ENCODE results near the gene ADGRG3. TPM values are rescaled to one million over a fixed set of nuclear protein-coding genes. Genes with fewer than 3 reads are reported as not detected.

Gene ADGRG3, protein sequence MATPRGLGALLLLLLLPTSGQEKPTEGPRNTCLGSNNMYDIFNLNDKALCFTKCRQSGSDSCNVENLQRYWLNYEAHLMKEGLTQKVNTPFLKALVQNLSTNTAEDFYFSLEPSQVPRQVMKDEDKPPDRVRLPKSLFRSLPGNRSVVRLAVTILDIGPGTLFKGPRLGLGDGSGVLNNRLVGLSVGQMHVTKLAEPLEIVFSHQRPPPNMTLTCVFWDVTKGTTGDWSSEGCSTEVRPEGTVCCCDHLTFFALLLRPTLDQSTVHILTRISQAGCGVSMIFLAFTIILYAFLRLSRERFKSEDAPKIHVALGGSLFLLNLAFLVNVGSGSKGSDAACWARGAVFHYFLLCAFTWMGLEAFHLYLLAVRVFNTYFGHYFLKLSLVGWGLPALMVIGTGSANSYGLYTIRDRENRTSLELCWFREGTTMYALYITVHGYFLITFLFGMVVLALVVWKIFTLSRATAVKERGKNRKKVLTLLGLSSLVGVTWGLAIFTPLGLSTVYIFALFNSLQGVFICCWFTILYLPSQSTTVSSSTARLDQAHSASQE
- total RNA-seq (2016; rRNA removed; fragmentation: Illumina TruSeq; extraction: Trizol) = 1.0 and 2.7 TPM in 2 replicates
- total RNA-seq (2016; cell fraction: cytosol; rRNA removed; fragmentation: Illumina TruSeq; extraction: Trizol; ENCODE audit: low read depth) = 0.79 and 1.1 TPM in 2 replicates
- 1.1 and 2.2 TPM in 2 replicates for total RNA-seq (2016; cell fraction: insoluble cytoplasmic fraction; rRNA removed; fragmentation: Illumina TruSeq; extraction: Trizol)
- total RNA-seq (2016; cell fraction: membrane; rRNA removed; fragmentation: Illumina TruSeq; extraction: Trizol) = 1.0 and 1.5 TPM in 2 replicates
- total RNA-seq (2016; cell fraction: nucleus; rRNA removed; fragmentation: Illumina TruSeq; extraction: Trizol) = 2.3 and 2.7 TPM in 2 replicates
- 11.8 and 13.6 TPM in 2 replicates for polyA plus RNA-seq (2011; rRNA removed)
- polyA plus RNA-seq (2011; cell fraction: cytosol; rRNA removed) = 10.8 and 11.2 TPM in 2 replicates
- 21.1 and 23.7 TPM in 2 replicates for polyA plus RNA-seq (2011; cell fraction: nucleus; rRNA removed)
- 5.8 and 8.1 TPM in 2 replicates for polyA plus RNA-seq (2012)
- 0.49 and 0.54 TPM in 2 replicates for polyA plus RNA-seq (2016; cell fraction: cytosol; fragmentation: Illumina TruSeq; extraction: Trizol; ENCODE audit: low read depth)
- polyA plus RNA-seq (2016; cell fraction: insoluble cytoplasmic fraction; fragmentation: Illumina TruSeq; extraction: Trizol; ENCODE audit: low read depth) = 1.3 TPM in 2 replicates
- 0.65 and 1.0 TPM in 2 replicates for polyA plus RNA-seq (2016; cell fraction: membrane; fragmentation: Illumina TruSeq; extraction: Trizol; ENCODE audit: low read depth)
- polyA plus RNA-seq (2016; cell fraction: nucleus; fragmentation: Illumina TruSeq; extraction: Trizol; ENCODE audit: insufficient read depth, low read depth) = 5.4 and 6.5 TPM in 2 replicates
- polyA minus RNA-seq (2011; rRNA and poly(A)+ RNA removed; ENCODE audit: low replicate concordance) = 0.91 and 31.9 TPM in 2 replicates
- polyA minus RNA-seq (2011; cell fraction: cytosol; rRNA and poly(A)+ RNA removed) = 4.7 and 5.3 TPM in 2 replicates
- 8.9 and 10.4 TPM in 2 replicates for polyA minus RNA-seq (2011; cell fraction: nucleus; rRNA and poly(A)+ RNA removed)
- Bru-seq, nascent RNA = percentile 37 among the genes with signal in this experiment
- percentile 39 among the genes with signal in this experiment for BruChase-seq, experiment 1, labeled RNA remaining after a 6-hour chase
- BruChase-seq, experiment 2, labeled RNA remaining after a 2-hour chase = percentile 36 among the genes with signal in this experiment
- long read RNA-seq, experiment 1, partial matches to known transcripts = 0 of 4 reads
- long read RNA-seq, experiment 1, other reads (novel, unspliced or antisense) = 2 of 4 reads
- long read RNA-seq, experiment 2, transcript ADGRG3-201 (12 exons, 2,728 nt) = major isoform, 10 of 19 reads
- long read RNA-seq, experiment 2, partial matches to known transcripts = 5 of 19 reads
- long read RNA-seq, experiment 2, other reads (novel, unspliced or antisense) = 3 of 19 reads

DNA sequence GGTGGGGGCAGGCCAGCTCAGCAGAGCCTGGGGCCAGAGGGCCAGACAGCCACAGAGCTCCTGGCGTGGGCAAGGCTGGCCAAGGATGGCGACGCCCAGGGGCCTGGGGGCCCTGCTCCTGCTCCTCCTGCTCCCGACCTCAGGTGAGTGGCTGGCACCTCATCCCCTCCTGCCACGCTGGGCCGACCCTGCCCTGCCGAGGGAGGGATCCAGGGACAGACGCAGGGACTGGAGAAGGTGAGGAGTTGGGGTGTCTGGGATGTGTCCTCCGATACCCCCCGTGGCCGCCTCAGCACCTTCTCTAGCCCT is at the start of gene ADGRG3:
TSS of gene ADGRG3 (plus strand) at position 44 of the 309 bp plus-strand sequence. CDS start at position 86, 42 bp downstream.
- Histone ChIP-seq H3K4me2 (ENCODE audit: low read depth, low read length) (peak within 1 kb of the TSS; percentile 80), H3K4me3 (replicated peaks in 1 of 3; ENCODE audit: insufficient read depth in 1 of 3, low read depth in 2 of 3, low read length in 3 of 3) (peak within 1 kb of the TSS in 2 of 3 experiments; percentile 50 to 60; a peak in 4 of 6 replicates), H3K27me3 (ENCODE audit: control insufficient read depth in 1 of 2, insufficient read depth in 2 of 2, low read length in 2 of 2) (no peaks in the 10 kb centered on the region), H4K20me1 (ENCODE audit: insufficient read depth, low read length) (no peaks in the 10 kb centered on the region), H3K79me2 (ENCODE audit: insufficient read depth, low read length) (no peaks in the 10 kb centered on the region), H3K27ac (ENCODE audit: extremely low read length, insufficient read depth, low read length) (peak within 1 kb of the TSS; percentile 79), H3K9ac (ENCODE audit: insufficient read depth, low read depth, low read length) (peak within 1 kb of the TSS; percentile 68), H2AFZ (ENCODE audit: low read length) (no peak within 1 kb of the TSS), H3K36me3 (replicated peaks in 1 of 2; ENCODE audit: control insufficient read depth in 1 of 2, insufficient read depth in 2 of 2, low read length in 2 of 2) (no peaks in the 10 kb centered on the region), H3K4me1 (ENCODE audit: insufficient read depth, low read length) (peaks cover 69% of the 10 kb centered on the region), H3K9me3 (ENCODE audit: low read length) (no peaks in the 10 kb centered on the region)
- no peak for DNase-seq (ENCODE audit: low spot score)
- WGBS (ENCODE audit: low lambda C conversion rate) = 61% methylated on average over 11 of the region's 11 CpGs
- intact Hi-C loops (cut with micrococcal nuclease; ENCODE audit: unreplicated experiment) (no loop called here), in situ Hi-C loops (cut with HindIII; ENCODE audit: extremely low pct_ligation_motif_present, low pct_unique_long_range_greater_than_20kb) (loop anchor here (5.0 kb wide), 1 partner anchor 49 kb away; no protein-coding TSS in a partner anchor)
- no peak for FAIRE-seq
- CTCF ChIA-PET (ENCODE audit: low intra/inter-chr PET ratio, low total read pairs) = interaction anchor here (0.9 to 2.6 kb wide), 4 partner anchors 19 to 89 kb away, joined by 3 to 14 read pairs (median 4); partner anchors contain the start of gene DRC7
- no peak for ATAC-seq
- no TSS peak for BruUV-seq (replicated peaks)
- POLR2A ChIA-PET = interaction anchor here (1.0 to 2.2 kb wide), 13 partner anchors 9 to 68 kb away, joined by 3 to 41 read pairs (median 8); partner anchors contain the start of genes DRC7 and KATNB1
- TF ChIP-seq JARID2 (CRISPR knock-in tag; IDR thresholded peaks at IDR 0.05; ENCODE audit: insufficient replicate concordance) (peak; percentile 5), THYN1 (CRISPR knock-in tag; IDR thresholded peaks at IDR 0.05; ENCODE audit: borderline replicate concordance, low read depth) (no peak), ZNF891 (CRISPR knock-in tag; IDR thresholded peaks at IDR 0.05) (0 out of 2 replicates have a peak, but pooled peaks have one; percentile 35), GLI4 (CRISPR knock-in tag; IDR thresholded peaks at IDR 0.05; ENCODE audit: borderline replicate concordance) (no peak)
- TF ChIP-seq, protein P1, sequence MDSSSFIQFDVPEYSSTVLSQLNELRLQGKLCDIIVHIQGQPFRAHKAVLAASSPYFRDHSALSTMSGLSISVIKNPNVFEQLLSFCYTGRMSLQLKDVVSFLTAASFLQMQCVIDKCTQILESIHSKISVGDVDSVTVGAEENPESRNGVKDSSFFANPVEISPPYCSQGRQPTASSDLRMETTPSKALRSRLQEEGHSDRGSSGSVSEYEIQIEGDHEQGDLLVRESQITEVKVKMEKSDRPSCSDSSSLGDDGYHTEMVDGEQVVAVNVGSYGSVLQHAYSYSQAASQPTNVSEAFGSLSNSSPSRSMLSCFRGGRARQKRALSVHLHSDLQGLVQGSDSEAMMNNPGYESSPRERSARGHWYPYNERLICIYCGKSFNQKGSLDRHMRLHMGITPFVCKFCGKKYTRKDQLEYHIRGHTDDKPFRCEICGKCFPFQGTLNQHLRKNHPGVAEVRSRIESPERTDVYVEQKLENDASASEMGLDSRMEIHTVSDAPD (CRISPR knock-in tag; IDR thresholded peaks at IDR 0.05) = no peak
- TF ChIP-seq, protein P2, sequence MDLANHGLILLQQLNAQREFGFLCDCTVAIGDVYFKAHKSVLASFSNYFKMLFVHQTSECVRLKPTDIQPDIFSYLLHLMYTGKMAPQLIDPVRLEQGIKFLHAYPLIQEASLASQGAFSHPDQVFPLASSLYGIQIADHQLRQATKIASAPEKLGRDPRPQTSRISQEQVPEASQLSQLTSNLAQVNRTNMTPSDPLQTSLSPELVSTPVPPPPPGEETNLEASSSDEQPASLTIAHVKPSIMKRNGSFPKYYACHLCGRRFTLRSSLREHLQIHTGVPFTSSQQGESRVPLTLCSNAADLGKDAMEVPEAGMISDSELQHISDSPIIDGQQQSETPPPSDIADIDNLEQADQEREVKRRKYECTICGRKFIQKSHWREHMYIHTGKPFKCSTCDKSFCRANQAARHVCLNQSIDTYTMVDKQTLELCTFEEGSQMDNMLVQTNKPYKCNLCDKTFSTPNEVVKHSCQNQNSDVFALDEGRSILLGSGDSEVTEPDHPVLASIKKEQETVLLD (CRISPR knock-in tag; IDR thresholded peaks at IDR 0.05; ENCODE audit: low read depth) = no peak
- TF ChIP-seq, protein P3, sequence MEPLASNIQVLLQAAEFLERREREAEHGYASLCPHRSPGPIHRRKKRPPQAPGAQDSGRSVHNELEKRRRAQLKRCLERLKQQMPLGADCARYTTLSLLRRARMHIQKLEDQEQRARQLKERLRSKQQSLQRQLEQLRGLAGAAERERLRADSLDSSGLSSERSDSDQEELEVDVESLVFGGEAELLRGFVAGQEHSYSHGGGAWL (CRISPR knock-in tag; IDR thresholded peaks at IDR 0.05) = no peak
- TF ChIP-seq, protein P4, sequence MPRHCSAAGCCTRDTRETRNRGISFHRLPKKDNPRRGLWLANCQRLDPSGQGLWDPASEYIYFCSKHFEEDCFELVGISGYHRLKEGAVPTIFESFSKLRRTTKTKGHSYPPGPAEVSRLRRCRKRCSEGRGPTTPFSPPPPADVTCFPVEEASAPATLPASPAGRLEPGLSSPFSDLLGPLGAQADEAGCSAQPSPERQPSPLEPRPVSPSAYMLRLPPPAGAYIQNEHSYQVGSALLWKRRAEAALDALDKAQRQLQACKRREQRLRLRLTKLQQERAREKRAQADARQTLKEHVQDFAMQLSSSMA (CRISPR knock-in tag; IDR thresholded peaks at IDR 0.05) = no peak
- TF ChIP-seq, protein P5, sequence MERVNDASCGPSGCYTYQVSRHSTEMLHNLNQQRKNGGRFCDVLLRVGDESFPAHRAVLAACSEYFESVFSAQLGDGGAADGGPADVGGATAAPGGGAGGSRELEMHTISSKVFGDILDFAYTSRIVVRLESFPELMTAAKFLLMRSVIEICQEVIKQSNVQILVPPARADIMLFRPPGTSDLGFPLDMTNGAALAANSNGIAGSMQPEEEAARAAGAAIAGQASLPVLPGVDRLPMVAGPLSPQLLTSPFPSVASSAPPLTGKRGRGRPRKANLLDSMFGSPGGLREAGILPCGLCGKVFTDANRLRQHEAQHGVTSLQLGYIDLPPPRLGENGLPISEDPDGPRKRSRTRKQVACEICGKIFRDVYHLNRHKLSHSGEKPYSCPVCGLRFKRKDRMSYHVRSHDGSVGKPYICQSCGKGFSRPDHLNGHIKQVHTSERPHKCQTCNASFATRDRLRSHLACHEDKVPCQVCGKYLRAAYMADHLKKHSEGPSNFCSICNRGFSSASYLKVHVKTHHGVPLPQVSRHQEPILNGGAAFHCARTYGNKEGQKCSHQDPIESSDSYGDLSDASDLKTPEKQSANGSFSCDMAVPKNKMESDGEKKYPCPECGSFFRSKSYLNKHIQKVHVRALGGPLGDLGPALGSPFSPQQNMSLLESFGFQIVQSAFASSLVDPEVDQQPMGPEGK (CRISPR knock-in tag; IDR thresholded peaks at IDR 0.05) = peak; percentile 2; the same call in 1 of the 2 replicates

All from HepG2 (cell line).